ENCODE data around the gene TRIP12.

DNA sequence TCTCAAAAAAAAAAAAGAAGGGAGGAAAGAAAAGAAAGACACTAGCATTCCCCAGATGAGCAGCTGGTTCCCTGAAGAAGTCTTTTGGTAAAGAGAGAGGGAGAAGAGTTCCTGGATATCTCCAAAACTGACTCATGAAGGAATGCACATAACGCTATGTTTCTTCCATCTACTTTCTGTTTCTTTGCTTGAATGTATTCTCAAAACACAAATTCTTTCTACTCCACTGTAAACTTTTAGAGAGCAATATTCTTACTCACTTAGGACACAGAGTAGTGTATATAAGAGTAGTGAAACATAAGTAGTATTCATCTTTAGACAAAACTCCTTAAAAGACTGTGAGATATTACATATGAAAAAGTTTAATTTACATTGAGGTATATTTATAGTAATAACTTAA lies 64.2 kb downstream of the TRIP12 start:
- TF ChIP-seq, protein P1, sequence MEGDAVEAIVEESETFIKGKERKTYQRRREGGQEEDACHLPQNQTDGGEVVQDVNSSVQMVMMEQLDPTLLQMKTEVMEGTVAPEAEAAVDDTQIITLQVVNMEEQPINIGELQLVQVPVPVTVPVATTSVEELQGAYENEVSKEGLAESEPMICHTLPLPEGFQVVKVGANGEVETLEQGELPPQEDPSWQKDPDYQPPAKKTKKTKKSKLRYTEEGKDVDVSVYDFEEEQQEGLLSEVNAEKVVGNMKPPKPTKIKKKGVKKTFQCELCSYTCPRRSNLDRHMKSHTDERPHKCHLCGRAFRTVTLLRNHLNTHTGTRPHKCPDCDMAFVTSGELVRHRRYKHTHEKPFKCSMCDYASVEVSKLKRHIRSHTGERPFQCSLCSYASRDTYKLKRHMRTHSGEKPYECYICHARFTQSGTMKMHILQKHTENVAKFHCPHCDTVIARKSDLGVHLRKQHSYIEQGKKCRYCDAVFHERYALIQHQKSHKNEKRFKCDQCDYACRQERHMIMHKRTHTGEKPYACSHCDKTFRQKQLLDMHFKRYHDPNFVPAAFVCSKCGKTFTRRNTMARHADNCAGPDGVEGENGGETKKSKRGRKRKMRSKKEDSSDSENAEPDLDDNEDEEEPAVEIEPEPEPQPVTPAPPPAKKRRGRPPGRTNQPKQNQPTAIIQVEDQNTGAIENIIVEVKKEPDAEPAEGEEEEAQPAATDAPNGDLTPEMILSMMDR (IDR thresholded peaks at IDR 0.05), result no peak
- no peak for TF ChIP-seq POLR2A (IDR thresholded peaks at IDR 0.05)

All from Peyer's patch (tissue), 4 donors.